ENCODE data around the gene KLHL5. TPM values are rescaled to one million over a fixed set of nuclear protein-coding genes. Genes with fewer than 3 reads are reported as not detected.

The KLHL5 gene
- polyA plus RNA-seq, 1 donor from 2014 or later = 33.8 TPM

DNA sequence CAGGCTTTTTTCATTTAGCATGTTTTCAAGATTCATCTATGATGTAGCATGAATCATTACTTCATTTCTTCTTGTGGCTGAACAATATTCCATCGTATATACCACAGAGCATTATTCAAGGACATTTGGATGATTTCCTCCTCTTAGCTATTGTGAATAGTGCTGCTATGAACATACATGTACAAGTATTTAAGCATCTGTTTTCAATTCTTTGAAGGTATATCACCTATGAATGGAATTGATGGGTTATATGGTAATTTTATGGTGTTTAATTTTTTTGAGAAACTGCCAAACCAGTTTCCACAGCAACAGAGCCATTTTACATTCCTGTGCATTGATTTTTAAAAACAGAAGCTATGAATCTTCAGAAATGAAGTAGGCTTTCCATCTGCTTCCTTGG, 84.2 kb downstream of the KLHL5 start:
- Histone ChIP-seq H3K9ac (ENCODE audit: low read length) (no peak overlapping the region), H3K4me2 (ENCODE audit: low read length) (peak overlapping the region; percentile 27), H3K27ac (ENCODE audit: low read length) (peak overlapping the region; percentile 59), H3F3A (ENCODE audit: insufficient read depth, low read length, poor library complexity, severe bottlenecking) (no peaks in the 10 kb centered on the region), H3K79me2 (replicated peaks; ENCODE audit: insufficient read depth, low read length) (no peaks in the 10 kb centered on the region), H3K9me3 (ENCODE audit: low read length) (no peaks in the 10 kb centered on the region), H3K27me3 (ENCODE audit: insufficient read depth, low read depth, low read length) (no peaks in the 10 kb centered on the region), H3K4me3 (ENCODE audit: low read length) (peak overlapping the region; percentile 24), H2AFZ (ENCODE audit: low read depth, low read length) (no peak overlapping the region), H3K9me2 (ENCODE audit: insufficient read depth, low read length) (no peaks in the 10 kb centered on the region), H3K36me3 (ENCODE audit: insufficient read depth, low read length) (no peaks in the 10 kb centered on the region), H4K20me1 (ENCODE audit: insufficient read depth) (no peaks in the 10 kb centered on the region)
- TF ChIP-seq EZH2 (IDR thresholded peaks at IDR 0.05; ENCODE audit: borderline replicate concordance, insufficient read depth, low read length, poor library complexity, severe bottlenecking) = no peak
- TF ChIP-seq POLR2AphosphoS5 (IDR thresholded peaks at IDR 0.05) = no peak
- TF ChIP-seq RAD21 (conservative IDR thresholded peaks at IDR 0.05) = no peak
- no peak for TF ChIP-seq MXI1 (conservative IDR thresholded peaks at IDR 0.05; ENCODE audit: poor library complexity, severe bottlenecking)
- TF ChIP-seq, protein P1, sequence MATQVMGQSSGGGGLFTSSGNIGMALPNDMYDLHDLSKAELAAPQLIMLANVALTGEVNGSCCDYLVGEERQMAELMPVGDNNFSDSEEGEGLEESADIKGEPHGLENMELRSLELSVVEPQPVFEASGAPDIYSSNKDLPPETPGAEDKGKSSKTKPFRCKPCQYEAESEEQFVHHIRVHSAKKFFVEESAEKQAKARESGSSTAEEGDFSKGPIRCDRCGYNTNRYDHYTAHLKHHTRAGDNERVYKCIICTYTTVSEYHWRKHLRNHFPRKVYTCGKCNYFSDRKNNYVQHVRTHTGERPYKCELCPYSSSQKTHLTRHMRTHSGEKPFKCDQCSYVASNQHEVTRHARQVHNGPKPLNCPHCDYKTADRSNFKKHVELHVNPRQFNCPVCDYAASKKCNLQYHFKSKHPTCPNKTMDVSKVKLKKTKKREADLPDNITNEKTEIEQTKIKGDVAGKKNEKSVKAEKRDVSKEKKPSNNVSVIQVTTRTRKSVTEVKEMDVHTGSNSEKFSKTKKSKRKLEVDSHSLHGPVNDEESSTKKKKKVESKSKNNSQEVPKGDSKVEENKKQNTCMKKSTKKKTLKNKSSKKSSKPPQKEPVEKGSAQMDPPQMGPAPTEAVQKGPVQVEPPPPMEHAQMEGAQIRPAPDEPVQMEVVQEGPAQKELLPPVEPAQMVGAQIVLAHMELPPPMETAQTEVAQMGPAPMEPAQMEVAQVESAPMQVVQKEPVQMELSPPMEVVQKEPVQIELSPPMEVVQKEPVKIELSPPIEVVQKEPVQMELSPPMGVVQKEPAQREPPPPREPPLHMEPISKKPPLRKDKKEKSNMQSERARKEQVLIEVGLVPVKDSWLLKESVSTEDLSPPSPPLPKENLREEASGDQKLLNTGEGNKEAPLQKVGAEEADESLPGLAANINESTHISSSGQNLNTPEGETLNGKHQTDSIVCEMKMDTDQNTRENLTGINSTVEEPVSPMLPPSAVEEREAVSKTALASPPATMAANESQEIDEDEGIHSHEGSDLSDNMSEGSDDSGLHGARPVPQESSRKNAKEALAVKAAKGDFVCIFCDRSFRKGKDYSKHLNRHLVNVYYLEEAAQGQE (IDR thresholded peaks at IDR 0.05; ENCODE audit: borderline replicate concordance) = no peak
- TF ChIP-seq, protein P2, sequence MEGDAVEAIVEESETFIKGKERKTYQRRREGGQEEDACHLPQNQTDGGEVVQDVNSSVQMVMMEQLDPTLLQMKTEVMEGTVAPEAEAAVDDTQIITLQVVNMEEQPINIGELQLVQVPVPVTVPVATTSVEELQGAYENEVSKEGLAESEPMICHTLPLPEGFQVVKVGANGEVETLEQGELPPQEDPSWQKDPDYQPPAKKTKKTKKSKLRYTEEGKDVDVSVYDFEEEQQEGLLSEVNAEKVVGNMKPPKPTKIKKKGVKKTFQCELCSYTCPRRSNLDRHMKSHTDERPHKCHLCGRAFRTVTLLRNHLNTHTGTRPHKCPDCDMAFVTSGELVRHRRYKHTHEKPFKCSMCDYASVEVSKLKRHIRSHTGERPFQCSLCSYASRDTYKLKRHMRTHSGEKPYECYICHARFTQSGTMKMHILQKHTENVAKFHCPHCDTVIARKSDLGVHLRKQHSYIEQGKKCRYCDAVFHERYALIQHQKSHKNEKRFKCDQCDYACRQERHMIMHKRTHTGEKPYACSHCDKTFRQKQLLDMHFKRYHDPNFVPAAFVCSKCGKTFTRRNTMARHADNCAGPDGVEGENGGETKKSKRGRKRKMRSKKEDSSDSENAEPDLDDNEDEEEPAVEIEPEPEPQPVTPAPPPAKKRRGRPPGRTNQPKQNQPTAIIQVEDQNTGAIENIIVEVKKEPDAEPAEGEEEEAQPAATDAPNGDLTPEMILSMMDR (IDR thresholded peaks at IDR 0.05; ENCODE audit: poor library complexity, severe bottlenecking) = no peak
- TF ChIP-seq EP300 (conservative IDR thresholded peaks at IDR 0.05; ENCODE audit: poor library complexity, severe bottlenecking) = no peak
- no peak for TF ChIP-seq TAF1 (IDR thresholded peaks at IDR 0.05; ENCODE audit: low read depth)

DNA sequence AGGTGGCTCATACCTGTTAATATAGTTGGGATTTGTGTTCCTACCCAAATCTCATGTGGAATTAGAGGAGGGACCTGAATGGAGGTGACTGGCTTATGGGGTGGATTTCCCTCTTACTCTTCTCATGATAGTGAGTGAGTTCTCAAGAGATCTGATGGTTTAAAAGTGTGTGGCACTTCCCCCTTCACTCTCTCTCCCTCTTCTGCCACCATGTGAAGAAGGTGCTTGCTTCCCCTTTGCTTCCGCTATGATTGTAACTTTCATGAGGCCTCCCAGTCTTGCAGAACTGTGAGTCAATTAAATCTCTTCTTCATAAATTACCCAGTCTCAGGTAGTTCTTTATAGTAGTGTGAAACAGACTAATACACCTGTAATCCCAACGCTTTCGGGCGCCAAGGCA, 92.0 kb downstream of the KLHL5 start:
- Histone ChIP-seq H3K9ac (ENCODE audit: low read length) (no peak overlapping the region), H3K9me3 (ENCODE audit: low read length) (no peaks in the 10 kb centered on the region), H3K4me2 (ENCODE audit: low read length) (no peak overlapping the region), H3K4me3 (ENCODE audit: low read length) (no peak overlapping the region), H3F3A (ENCODE audit: insufficient read depth, low read length, poor library complexity, severe bottlenecking) (no peaks in the 10 kb centered on the region), H3K27me3 (ENCODE audit: insufficient read depth, low read depth, low read length) (no peaks in the 10 kb centered on the region), H4K20me1 (ENCODE audit: insufficient read depth) (no peaks in the 10 kb centered on the region), H3K36me3 (ENCODE audit: insufficient read depth, low read length) (no peaks in the 10 kb centered on the region), H3K9me2 (ENCODE audit: insufficient read depth, low read length) (no peaks in the 10 kb centered on the region), H3K27ac (ENCODE audit: low read length) (no peak overlapping the region), H3K79me2 (replicated peaks; ENCODE audit: insufficient read depth, low read length) (no peaks in the 10 kb centered on the region), H2AFZ (ENCODE audit: low read depth, low read length) (no peak overlapping the region)
- TF ChIP-seq TAF1 (IDR thresholded peaks at IDR 0.05; ENCODE audit: low read depth) = no peak
- TF ChIP-seq POLR2AphosphoS5 (IDR thresholded peaks at IDR 0.05) = no peak
- TF ChIP-seq, protein P1 (IDR thresholded peaks at IDR 0.05; ENCODE audit: borderline replicate concordance) = no peak
- TF ChIP-seq EZH2 (IDR thresholded peaks at IDR 0.05; ENCODE audit: borderline replicate concordance, insufficient read depth, low read length, poor library complexity, severe bottlenecking) = no peak
- no peak for TF ChIP-seq RAD21 (conservative IDR thresholded peaks at IDR 0.05)
- TF ChIP-seq, protein P2 (IDR thresholded peaks at IDR 0.05; ENCODE audit: poor library complexity, severe bottlenecking) = no peak
- no peak for TF ChIP-seq MXI1 (conservative IDR thresholded peaks at IDR 0.05; ENCODE audit: poor library complexity, severe bottlenecking)
- TF ChIP-seq SMC3 (conservative IDR thresholded peaks at IDR 0.05; ENCODE audit: poor library complexity) = no peak
- TF ChIP-seq EP300 (conservative IDR thresholded peaks at IDR 0.05; ENCODE audit: poor library complexity, severe bottlenecking) = no peak

Data from neural cell (in vitro differentiated cells).